ENCODE data around the gene JMJD8.

Gene JMJD8

GRCh38 chr16:641326-642188 lies 42.6 kb downstream of the JMJD8 start, which contains the start of gene MCRIP2:
Gene MCRIP2 (plus strand): TSS chr16:641828. CDS start chr16:641992, 164 bp downstream.
- no peak for TF ChIP-seq CTCF (conservative IDR thresholded peaks at IDR 0.05; ENCODE audit: low read depth, low read length)
- H3K4me1 ChIP-seq (ENCODE audit: low read depth, poor library complexity, severe bottlenecking) = peaks cover 18% of the 10 kb centered on the region
- H4K20me1 ChIP-seq (ENCODE audit: insufficient read depth) = no peaks in the 10 kb centered on the region
- H2AFZ ChIP-seq (ENCODE audit: low read depth) = peak within 1 kb of the TSS; percentile 85
- peak within 1 kb of the TSS; percentile 39 for H3K4me3 ChIP-seq (IDR thresholded peaks at IDR 0.05; ENCODE audit: insufficient read depth, low read depth, low read length)
- no peaks in the 10 kb centered on the region for H3K27me3 ChIP-seq (ENCODE audit: insufficient read depth, low read depth)
- H3K4me2 ChIP-seq = peak within 1 kb of the TSS; percentile 96
- peaks cover 19% of the 10 kb centered on the region for H3K79me2 ChIP-seq (ENCODE audit: insufficient read depth, low read depth)
- no peaks in the 10 kb centered on the region for H3K36me3 ChIP-seq (ENCODE audit: insufficient read depth)
- peak within 1 kb of the TSS; percentile 85 for H3K9ac ChIP-seq
- peak within 1 kb of the TSS; percentile 77 for H3K27ac ChIP-seq

- Histone ChIP-seq H3K4me3 (IDR thresholded peaks at IDR 0.05; ENCODE audit: insufficient read depth, low read depth, low read length) (no peak overlapping the region), H3K27me3 (ENCODE audit: insufficient read depth, low read depth) (no peaks in the 10 kb centered on the region), H4K20me1 (ENCODE audit: insufficient read depth) (no peaks in the 10 kb centered on the region), H3K36me3 (ENCODE audit: insufficient read depth) (no peaks in the 10 kb centered on the region), H3K9ac (peak overlapping the region; percentile 85; the same call in 1 of the 2 replicates), H3K4me2 (peak overlapping the region; percentile 96; the same call in 1 of the 2 replicates), H3K27ac (no peak overlapping the region), H3K79me2 (ENCODE audit: insufficient read depth, low read depth) (peaks cover 23% of the 10 kb centered on the region), H3K4me1 (ENCODE audit: low read depth, poor library complexity, severe bottlenecking) (peaks cover 18% of the 10 kb centered on the region), H2AFZ (ENCODE audit: low read depth) (no peak overlapping the region)
- no peak for TF ChIP-seq CTCF (conservative IDR thresholded peaks at IDR 0.05; ENCODE audit: low read depth, low read length)
Measured at GRCh38 chr16:640614-641013, 43.5 kb downstream of the JMJD8 start.

GRCh38 chr16:638836-639235 lies 45.3 kb downstream of the JMJD8 start:
- no peak overlapping the region for H3K4me3 ChIP-seq (IDR thresholded peaks at IDR 0.05; ENCODE audit: insufficient read depth, low read depth, low read length)
- no peak for TF ChIP-seq CTCF (conservative IDR thresholded peaks at IDR 0.05; ENCODE audit: low read depth, low read length)
- H3K36me3 ChIP-seq (ENCODE audit: insufficient read depth) = no peaks in the 10 kb centered on the region; the same call in 1 of the 2 replicates
- no peak overlapping the region for H3K27ac ChIP-seq
- H3K4me2 ChIP-seq = no peak overlapping the region
- H3K4me1 ChIP-seq (ENCODE audit: low read depth, poor library complexity, severe bottlenecking) = peaks cover 21% of the 10 kb centered on the region
- no peaks in the 10 kb centered on the region for H4K20me1 ChIP-seq (ENCODE audit: insufficient read depth)
- peaks cover 23% of the 10 kb centered on the region for H3K79me2 ChIP-seq (ENCODE audit: insufficient read depth, low read depth)
- H2AFZ ChIP-seq (ENCODE audit: low read depth) = no peak overlapping the region
- H3K27me3 ChIP-seq (ENCODE audit: insufficient read depth, low read depth) = no peaks in the 10 kb centered on the region
- H3K9ac ChIP-seq = no peak overlapping the region

GRCh38 chr16:638034-638543 lies 46.0 kb downstream of the JMJD8 start:
- H3K4me2 ChIP-seq = no peak overlapping the region
- no peak overlapping the region for H2AFZ ChIP-seq (ENCODE audit: low read depth)
- H4K20me1 ChIP-seq (ENCODE audit: insufficient read depth) = no peaks in the 10 kb centered on the region
- no peaks in the 10 kb centered on the region for H3K27me3 ChIP-seq (ENCODE audit: insufficient read depth, low read depth)
- H3K9ac ChIP-seq = no peak overlapping the region
- H3K4me3 ChIP-seq (IDR thresholded peaks at IDR 0.05; ENCODE audit: insufficient read depth, low read depth, low read length) = no peak overlapping the region
- no peak overlapping the region for H3K27ac ChIP-seq
- no peaks in the 10 kb centered on the region; the same call in 1 of the 2 replicates for H3K36me3 ChIP-seq (ENCODE audit: insufficient read depth)
- H3K79me2 ChIP-seq (ENCODE audit: insufficient read depth, low read depth) = peaks cover 21% of the 10 kb centered on the region
- peaks cover 14% of the 10 kb centered on the region for H3K4me1 ChIP-seq (ENCODE audit: low read depth, poor library complexity, severe bottlenecking)
- TF ChIP-seq CTCF (conservative IDR thresholded peaks at IDR 0.05; ENCODE audit: low read depth, low read length) = no peak
